OCI-LY7 (cell line): ENCODE data around the gene SLC31A1.

ENCODE experiments used
- CTCF ChIP-seq: fragments of 200-600 bp; sonication (generic); conservative IDR thresholded peaks from 2 replicates; pipeline ENCODE4 v1.5.1; 2014; ENCODE audit warnings: mild to moderate bottlenecking, antibody characterized with exemption, low read length, moderate library complexity, mixed read lengths
- EZH2phosphoT487 ChIP-seq: fragments of 200-600 bp; sonication (generic); IDR thresholded peaks from 2 replicates; pipeline ENCODE4 v1.6.1; 2018; ENCODE audit warnings: low read depth, borderline replicate concordance, mild to moderate bottlenecking, mixed run types, antibody characterized with exemption, low read length, moderate library complexity, mixed read lengths

GRCh38 chr9:113247640-113248039, 26.3 kb downstream of the SLC31A1 start:
- TF ChIP-seq CTCF (no peak), EZH2phosphoT487 (no peak)
